GM18867 (cell line): ENCODE data around the gene DLGAP3.

Experiments used
- ATAC-seq: cut with Tn5 transposase; IDR thresholded peaks from one replicate; pipeline ENCODE4 v1.9.1; 2021; ENCODE audit warnings: mild to moderate bottlenecking, moderate library complexity; ENCODE audit not compliant: unreplicated experiment

The DLGAP3 gene

GRCh38 chr1:34928699-34929496 is 552 bp downstream of the DLGAP3 start:
- ATAC-seq = no peak

GRCh38 chr1:34928066-34928696 is 1.3 kb downstream of the DLGAP3 start:
- ATAC-seq = no peak

- ATAC-seq = no peak
Measured at GRCh38 chr1:34927316-34927715, 2.1 kb downstream of the DLGAP3 start.

- no peak for ATAC-seq
Measured at GRCh38 chr1:34926894-34927293, 2.6 kb downstream of the DLGAP3 start.

DNA sequence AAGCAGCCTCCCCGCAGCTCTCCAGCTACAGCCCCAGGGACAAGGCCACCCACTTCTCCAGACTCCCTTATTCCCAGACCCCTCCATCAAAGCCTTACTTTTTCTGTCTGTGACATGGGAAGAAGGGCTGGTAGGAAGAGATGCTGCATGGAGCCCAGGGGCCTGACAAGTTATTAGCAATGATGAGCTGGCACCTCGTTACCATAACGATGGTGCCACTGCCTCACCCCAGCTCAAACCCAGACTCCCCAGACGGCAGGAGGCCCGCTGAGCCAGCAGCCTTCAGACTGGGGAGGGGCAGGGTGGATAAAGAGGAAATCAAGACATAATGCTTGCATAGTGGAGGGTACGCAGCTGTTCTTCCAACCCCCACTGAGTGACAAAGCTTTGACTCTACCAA is 3.3 kb downstream of the DLGAP3 start:
- ATAC-seq = no peak

GRCh38 chr1:34925730-34926129 is 3.7 kb downstream of the DLGAP3 start:
- ATAC-seq = no peak

DNA sequence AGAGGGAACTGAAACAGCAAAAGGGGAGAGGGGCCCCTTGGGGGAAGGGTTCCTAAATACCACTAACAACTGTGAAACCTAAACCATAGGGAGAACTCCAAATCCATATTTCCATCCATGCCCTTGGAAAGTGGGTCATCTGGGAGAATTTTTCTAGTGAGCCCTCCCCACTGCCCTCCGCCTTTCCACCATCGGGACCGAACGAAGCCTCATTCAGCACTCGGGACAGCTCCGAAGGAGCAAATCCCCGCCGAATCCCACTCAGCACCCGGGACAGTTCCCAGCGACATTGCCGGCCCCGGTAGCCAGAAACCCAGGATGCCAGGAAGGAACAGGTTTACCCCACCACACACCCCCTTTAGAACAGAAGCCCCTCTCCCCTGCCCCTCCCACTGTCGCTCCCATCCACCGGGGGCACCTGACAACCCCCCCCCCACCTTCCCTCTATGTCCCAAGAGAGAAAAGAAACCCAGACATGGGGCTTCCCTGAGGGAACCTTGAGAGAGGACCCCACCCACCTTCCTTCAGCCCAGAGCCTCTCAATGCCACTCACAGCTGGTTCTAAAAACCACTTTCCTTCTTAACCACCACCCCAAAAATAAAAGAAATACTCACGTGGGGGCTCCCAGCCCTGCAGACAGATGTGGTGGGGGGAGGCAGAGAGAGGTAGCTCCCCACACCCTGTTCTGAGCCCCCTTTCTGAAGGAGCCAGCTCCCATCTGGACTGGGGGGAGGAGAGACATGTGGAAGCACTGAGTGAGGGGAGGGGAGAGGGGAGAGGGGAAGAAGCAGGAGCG is 4.5 kb downstream of the DLGAP3 start:
- no peak for ATAC-seq

DNA sequence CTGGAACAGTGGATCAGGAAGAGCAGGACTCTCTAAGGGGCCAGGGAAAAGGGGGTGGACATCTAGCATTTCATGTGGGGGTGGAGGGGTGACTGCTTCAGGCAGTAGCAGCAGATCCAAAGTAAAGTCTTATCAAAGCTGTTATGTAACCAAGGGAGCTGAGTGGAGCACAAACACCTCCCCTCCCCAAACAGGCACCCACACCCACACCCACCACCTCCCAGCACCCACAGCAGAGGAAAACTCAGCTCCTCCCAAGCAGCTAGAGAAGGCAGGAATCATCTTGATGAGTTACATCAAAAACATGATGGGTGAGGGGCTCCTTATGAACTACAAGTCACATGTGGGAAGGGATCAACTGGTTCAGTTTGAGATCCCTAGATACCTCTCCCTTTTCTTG is 6.0 kb downstream of the DLGAP3 start:
- no peak for ATAC-seq

DNA sequence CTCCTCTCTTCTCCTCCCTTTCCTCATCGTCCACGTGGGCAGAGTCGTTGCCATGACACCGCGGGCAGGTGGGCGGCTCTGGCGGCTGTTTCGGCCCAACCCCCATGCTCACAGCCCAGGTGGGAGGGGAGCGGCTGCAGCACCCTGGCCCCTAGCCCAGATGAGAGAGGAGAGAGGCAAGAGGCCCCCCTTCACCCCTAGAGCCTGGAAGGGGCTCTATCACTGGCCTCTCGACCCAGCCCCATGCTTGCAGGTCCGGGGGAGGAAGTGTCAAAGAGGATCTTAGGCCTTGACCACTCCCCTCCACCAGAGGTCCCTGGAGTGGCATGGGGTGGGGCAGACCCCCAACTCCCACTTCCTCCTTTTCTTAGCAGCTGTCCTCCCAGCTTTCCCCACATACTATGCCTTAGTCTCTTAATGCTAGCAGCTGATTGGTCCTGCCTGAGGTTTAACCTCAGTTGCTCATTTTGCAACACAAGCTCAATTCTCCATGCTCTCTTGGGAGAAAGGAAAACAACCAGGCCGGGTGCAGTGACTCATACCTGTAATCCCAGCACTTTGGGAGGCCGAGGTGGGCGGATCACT is 10.4 kb downstream of the DLGAP3 start:
- ATAC-seq = no peak

GRCh38 chr1:34918386-34918976 is 11.0 kb downstream of the DLGAP3 start:
- ATAC-seq = no peak

GRCh38 chr1:34917017-34917416 is 12.4 kb downstream of the DLGAP3 start:
- ATAC-seq = no peak

- ATAC-seq = no peak
Measured at GRCh38 chr1:34916104-34916503, 13.3 kb downstream of the DLGAP3 start.

GRCh38 chr1:34915521-34915920 is 13.9 kb downstream of the DLGAP3 start:
- ATAC-seq = no peak

DNA sequence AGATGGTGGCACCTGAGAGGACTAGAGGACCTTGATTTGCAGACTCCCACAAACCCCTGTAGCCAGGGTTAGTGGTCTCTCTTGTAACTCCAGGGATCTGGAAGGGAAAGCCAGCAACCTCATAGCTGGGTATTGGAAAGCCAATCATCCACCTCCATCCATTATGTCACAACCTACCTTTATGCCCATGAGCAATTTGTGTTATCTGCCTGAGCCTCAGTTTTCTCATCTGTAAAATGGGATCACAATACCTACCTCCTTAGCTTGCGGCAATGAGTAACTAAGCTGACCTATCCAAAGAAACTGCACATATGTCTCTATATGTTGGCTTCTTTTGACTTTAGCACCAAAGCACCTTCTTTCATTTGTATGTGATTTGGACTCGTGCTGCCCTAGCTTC is 14.5 kb downstream of the DLGAP3 start:
- ATAC-seq = no peak

DNA sequence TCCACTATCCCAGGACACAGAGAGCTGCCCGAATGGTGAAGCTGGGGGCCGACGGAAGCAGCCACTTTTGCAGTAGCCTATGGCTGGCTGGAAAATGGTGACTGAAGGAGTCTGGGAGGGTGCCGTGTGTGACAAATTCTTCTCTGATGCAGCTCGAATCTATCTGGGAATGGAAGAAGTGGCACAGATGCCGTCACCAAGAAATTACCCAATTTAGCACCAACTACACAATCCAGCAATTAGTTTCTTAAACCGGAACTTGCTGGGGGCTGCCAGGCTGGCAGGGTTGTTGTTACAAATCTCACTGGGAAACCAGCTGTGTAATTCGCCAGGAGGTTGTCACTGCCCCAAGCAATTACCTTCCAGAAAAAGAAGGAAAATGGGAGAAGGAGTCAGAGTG is 18.0 kb downstream of the DLGAP3 start:
- no peak for ATAC-seq

- ATAC-seq = no peak
Measured at GRCh38 chr1:34910425-34910824, 19.0 kb downstream of the DLGAP3 start.

- no peak for ATAC-seq
Measured at GRCh38 chr1:34908369-34908768, 21.1 kb downstream of the DLGAP3 start.

DNA sequence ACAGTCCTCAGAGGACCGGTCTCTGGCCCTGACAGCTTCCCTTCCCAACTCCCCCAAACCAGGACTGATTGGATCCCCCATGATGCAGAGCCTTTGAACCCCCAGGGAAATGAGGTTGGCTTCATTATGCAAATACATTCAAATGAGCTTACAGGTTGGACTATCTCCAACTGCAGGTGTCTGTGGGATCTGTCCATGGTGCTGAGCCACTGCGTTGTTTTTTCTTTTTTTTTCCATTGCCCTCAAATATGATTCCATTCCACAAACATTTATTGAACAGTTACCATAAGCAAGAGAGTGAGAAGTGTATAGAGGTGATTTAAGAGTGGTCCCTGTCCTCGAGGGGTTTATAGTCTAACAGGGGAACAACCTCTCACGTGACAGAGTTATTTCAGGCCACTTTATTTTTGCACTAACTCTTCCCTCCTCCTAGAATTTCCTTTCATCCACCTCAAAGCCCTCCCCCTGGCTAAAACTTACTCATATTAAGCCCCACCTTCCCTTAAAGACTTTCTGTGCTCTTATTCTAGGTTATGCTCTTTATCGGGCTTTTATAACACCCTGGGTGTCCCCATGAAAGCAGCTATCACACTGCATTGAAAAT is 21.9 kb downstream of the DLGAP3 start:
- ATAC-seq = no peak

- no peak for ATAC-seq
Measured at GRCh38 chr1:34906756-34907155, 22.7 kb downstream of the DLGAP3 start.

DNA sequence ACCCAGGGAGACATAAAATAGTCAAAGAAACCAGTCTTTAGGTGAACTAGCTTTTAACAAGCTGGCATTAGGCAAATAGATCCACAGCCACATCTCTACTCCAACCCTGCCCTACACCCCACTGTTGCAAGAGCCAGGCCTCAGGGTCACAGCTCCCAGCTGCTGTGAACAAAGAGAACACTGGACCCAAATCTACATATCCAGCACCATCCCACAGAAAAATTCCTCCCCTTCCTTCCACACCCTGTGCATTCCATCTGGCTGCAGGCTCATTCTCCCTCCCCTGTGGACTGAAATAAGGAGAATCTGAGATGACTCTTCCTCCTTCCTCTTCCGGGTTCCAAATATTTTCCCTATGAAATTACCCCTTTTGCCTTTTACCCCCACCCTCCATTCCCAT is 23.2 kb downstream of the DLGAP3 start:
- no peak for ATAC-seq

- no peak for ATAC-seq
Measured at GRCh38 chr1:34905098-34905459, 24.4 kb downstream of the DLGAP3 start.
